ENCODE measurements around the gene NDUFS8.

NDUFS8 gene

GRCh38 chr11:68002938-68003845 lies 27.3 kb upstream of the NDUFS8 start:
- DNase-seq (ENCODE audit: low read depth in 2 of 2) = peak; percentile 26 to 56

DNA sequence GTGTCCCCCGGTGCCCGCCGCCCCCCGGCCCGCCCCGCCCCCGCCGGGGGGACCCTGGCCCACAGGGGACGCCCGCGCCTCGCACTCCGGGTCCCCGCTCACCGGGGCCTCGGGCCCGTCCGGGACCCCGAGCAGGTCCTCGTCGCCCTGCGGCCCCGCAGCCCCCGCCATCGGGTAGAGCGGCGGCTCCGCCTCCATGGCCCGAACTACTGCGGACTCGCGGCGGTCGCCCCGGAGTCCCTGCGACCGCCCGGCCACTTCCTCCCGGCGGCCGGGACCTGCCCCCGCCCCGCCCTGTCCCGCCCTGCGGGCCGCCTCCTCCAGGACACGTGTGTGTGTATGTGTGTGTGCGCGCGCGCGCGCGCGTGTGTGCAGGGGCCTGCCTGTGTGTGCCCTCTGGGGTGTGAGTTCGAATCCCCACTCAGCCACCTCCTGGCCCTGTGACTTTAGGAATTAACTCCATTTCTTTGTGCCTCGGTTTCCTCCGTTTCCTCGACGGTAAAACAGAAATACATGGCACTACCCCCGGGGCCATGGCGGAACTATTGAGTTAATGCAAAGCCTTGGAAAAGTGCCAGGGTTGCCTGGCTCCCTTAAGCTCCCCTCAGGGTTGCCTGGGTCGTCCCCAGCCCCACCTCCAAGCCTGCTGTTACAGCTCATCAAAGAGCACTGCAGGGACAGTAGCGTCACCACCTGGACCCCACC lies 26.5 kb upstream of the NDUFS8 start, which contains the start of gene UNC93B1:
Gene UNC93B1, minus strand, starts transcription at position 252 of the 705 bp plus-strand sequence. Its CDS starts 54 bp downstream, at position 198.
- peak; percentile 56 to 75 for DNase-seq (ENCODE audit: low read depth in 2 of 2)

DNA sequence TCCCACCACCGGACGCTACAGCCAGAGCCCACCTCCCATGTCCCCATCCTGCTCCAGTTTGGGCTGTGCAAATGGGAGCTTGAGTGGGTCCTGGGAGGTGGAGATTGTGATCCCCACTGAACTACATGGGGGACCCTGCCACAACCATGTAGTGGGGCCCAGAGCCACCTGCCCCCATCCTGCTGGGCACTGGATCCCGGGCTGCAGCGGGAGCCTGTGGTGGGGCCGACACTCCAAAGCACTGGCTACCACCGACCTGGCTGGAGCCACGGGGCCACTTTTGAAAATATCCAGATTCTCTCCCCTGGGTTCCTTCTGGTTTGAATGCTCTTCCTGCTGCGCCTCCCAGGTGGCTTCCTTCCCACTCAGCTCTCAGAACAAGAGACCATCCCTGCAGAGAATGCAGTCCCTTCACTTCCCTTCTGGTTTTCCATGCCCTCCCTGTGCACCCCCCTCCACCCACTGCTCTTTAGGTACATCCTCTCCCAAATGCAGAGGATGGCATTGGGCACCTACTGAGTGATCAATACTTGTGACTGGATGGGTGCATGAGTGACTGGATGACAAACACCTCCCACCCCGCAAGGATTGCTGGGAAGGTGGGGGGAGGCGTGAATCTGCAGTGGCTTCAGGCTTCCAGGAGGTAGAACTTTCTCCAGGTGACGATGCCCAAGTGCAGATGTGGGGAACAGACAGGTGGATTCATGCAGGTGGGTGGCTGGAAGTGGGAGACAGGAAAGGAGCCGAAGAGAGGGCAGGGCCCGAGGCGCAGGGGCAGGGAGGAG lies 25.7 kb upstream of the NDUFS8 start:
- no peak for DNase-seq (ENCODE audit: low read depth in 2 of 2)

DNA sequence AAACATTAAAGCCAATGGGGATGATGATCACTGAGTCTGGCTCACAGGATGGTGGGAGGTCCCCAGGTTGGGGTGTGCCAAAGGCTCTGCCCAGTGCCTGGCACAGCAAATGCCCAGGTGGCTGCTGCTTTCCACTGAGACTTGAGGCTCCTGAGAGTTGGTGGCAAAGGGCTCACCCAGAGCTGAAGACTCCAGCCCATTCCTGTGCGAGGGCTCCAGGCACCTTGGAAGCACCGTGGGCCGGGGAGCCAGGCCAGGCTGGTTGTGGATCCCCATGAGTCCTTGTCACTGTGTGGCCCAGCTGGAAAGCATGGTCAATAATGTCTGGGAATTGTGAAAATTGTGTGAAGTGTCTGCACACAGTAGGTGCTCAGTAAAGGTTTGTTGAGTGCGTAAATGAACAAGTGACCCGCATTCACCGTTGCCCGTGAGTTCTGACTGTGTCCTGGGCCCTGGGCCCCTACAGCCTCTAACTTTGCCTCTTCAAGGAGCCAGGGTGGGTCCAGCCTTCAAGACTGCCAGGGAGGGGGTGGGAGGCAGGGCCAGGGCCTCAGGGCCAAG lies 23.8 kb upstream of the NDUFS8 start:
- no peak for DNase-seq (ENCODE audit: low read depth in 2 of 2)

GRCh38 chr11:68007498-68008380 lies 22.7 kb upstream of the NDUFS8 start:
- no peak for DNase-seq (ENCODE audit: low read depth in 2 of 2)

- no peak for DNase-seq (ENCODE audit: low read depth in 2 of 2)
Observed at GRCh38 chr11:68008381-68009337, 21.8 kb upstream of the NDUFS8 start.

DNA sequence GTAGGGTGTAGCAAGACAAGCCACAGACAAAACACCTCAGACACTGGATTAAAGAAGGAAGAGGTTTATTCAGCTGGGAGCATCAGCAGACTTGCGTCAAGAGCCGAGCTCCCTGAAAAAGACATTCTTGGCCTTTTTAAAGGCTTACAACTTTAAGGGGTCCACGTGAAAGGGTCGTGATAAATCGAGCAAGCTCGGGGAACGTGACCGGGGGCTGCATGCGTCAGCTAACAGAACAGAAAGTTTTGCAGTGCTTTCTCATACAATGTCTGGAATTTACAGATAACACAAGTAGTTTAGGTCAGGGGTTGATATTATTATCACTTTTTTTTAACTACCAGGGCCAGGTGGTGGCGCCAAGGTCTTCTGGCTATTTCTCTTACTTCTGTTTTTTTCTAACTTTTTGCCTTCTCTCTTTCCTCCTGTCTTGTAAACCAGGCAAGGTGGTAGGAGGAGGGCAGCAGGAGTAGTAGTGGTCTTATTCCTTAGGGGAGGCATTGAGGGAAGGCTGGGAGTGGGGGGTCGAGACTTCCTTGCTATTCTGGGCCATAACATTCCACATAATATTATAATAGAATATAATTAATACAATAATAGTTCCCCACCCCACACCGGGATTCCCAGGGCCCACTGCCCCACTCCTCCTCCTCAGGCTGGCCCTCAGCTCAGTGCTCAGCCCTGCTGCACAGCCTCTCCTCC lies 20.9 kb upstream of the NDUFS8 start:
- DNase-seq (ENCODE audit: low read depth in 2 of 2) = no peak

DNA sequence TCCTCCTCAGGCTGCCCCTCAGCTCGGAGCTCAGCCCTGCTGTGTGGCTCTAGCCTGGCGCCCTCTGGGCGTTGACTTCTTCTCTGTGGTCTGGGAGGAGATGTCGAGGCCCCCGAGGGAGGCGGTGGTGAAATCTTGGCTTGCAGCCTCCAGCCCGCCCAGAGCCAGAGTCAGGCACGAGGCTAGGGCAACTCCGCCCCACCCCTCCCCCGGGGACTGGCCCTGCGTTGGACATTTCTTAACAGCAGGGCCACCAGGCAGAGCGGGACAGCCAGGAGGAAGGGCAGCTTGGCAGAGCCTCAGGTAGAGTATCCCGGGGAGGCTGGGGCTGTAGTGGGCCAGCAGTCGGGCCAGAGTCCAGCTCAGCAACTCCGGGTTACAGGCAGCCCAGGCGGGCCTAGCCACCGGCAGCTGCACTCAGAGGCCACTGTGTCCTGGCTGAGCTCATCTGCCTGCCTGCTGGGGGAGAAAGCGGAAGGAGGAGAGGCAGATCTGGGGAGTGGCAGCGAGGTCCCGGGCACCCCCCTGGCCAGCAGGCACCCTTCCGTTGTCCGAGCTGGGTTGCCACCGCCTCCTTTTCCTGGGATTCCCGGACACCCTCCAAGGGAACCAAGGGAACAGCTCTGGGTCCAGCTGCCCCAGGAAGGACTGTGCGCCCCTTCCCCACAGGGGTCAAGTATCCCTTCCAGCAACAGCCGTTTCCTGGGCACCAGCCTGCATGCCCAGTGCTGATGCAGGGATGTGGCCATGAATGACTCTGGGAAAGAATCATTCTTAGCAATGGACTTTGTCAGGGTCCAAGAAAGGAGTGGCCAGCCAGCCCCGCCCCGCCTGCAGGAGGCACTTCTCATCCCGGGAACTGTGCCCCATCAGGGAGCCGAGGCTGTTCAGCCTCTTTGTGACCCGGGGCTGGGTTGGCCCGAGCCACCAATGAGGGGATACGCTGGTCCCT lies 20.1 kb upstream of the NDUFS8 start, which contains the start of gene ALDH3B1:
Gene ALDH3B1, plus strand, starts transcription at position 238 of the 952 bp plus-strand sequence. CDS start 4,971 bp downstream, outside the sequence.
- no peak for DNase-seq (ENCODE audit: low read depth in 2 of 2)

GRCh38 chr11:68011051-68011943 lies 19.2 kb upstream of the NDUFS8 start:
- DNase-seq (ENCODE audit: low read depth in 2 of 2) = no peak

DNA sequence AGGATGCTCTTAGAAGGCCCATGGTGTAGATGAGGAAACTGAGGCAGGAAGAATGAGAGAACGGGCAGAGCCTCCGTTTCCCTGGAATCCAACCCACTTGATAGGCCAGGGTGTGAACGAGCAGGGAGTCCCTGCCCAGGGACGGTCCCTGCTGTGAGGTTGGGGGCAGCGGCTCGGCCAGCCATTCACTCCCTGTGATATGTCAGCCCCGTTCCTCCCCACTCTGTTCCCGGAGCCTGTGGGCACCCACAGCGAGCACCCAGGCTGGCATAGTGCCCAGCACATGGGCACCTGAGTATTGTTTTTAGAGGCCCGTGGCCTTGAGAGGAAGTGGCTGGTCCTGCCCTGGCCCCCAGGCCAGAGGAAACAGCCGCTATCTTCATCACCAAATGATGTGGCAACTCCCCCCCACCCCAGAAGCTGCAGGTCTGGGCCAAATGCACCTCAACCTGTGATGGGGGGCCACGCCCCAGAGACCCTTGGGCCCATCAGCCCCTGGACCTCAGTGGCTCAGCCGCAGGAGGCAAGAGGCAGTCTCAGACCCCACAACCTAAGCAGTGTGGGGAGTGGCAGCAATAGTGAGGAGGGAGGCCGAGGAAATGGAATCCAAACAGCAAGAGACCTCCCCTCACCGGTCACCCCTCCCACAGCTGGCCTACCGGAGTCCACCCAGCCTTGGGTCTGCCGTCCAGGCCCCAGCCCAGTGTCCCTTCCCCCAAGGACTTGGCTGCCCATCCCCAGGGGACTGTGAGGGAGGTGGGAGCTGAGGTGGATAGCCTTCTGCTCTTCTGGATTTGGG lies 18.2 kb upstream of the NDUFS8 start:
- no peak for DNase-seq (ENCODE audit: low read depth in 2 of 2)

- no peak for DNase-seq (ENCODE audit: low read depth in 2 of 2)
Observed at GRCh38 chr11:68012843-68013610, 17.5 kb upstream of the NDUFS8 start.

GRCh38 chr11:68013611-68014156 lies 16.8 kb upstream of the NDUFS8 start:
- no peak for DNase-seq (ENCODE audit: low read depth in 2 of 2)

- no peak for DNase-seq (ENCODE audit: low read depth in 2 of 2)
Observed at GRCh38 chr11:68014157-68014946, 16.1 kb upstream of the NDUFS8 start.

- DNase-seq (ENCODE audit: low read depth in 2 of 2) = no peak
Observed at GRCh38 chr11:68014947-68015447, 15.5 kb upstream of the NDUFS8 start.

Measured in stimulated activated CD8-positive, alpha-beta memory T cell treated with anti-CD3 and anti-CD28 coated beads, Interleukin-7, amount 100 ng/mL, for 4 hours (primary cell).